Measurements from ENCODE around the gene TRABD2A.
"Not testable (repeated sequence)": the region's sequence is repeated elsewhere in the genome, so short reads cannot be mapped to it uniquely, and the experiment has no call there.

Gene TRABD2A

DNA sequence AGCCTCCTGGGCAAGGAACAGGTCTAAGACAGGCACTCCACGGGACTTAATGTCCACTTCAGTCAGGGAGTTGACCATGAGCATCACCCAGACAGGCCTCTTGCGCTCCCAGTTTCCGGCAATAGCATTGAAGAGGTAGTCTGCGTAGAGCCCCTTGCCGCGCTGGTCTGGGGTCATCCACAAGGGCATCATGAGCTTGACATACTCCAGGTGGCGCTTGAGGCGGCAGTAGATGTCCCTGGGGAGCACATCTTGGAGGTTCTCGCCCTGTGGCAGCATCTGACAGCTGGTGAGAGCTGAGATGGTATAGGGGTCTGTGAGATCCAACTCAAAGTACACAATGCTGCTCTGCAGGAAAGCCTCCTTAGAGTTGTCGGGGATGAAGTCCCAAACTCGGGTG, 10.6 kb downstream of the TRABD2A start:
- no peaks in the 10 kb centered on the region for H3F3A ChIP-seq (ENCODE audit: insufficient read depth, low read length)
- no peaks in the 10 kb centered on the region for H3K4me1 ChIP-seq (ENCODE audit: low read length)
- no peak overlapping the region for H3K4me2 ChIP-seq (ENCODE audit: low read depth, low read length)
- no peaks in the 10 kb centered on the region for H3K36me3 ChIP-seq (replicated peaks; ENCODE audit: insufficient read depth, low read length)
- TF ChIP-seq EZH2 (optimal IDR thresholded peaks at IDR 0.05; ENCODE audit: low read depth, low read length) (no peak), CTCF (IDR thresholded peaks at IDR 0.05; ENCODE audit: low read length) (no peak), EZH2phosphoT487 (IDR thresholded peaks at IDR 0.05; ENCODE audit: low read length) (no peak)
- no peaks in the 10 kb centered on the region for H3K9me2 ChIP-seq (replicated peaks; ENCODE audit: insufficient read depth, low read length)
- no peak overlapping the region for H3K4me3 ChIP-seq (ENCODE audit: low read length)
- no peak for DNase-seq
- no peaks in the 10 kb centered on the region for H4K20me1 ChIP-seq (ENCODE audit: insufficient read depth, low read length)
- no peak overlapping the region for H3K9ac ChIP-seq (ENCODE audit: low read length)
- no peak overlapping the region for H2AFZ ChIP-seq (ENCODE audit: low read length)
- H3K9me3 ChIP-seq (replicated peaks; ENCODE audit: insufficient read depth, low read length) = no peaks in the 10 kb centered on the region
- H3K27ac ChIP-seq (ENCODE audit: low read length) = no peak overlapping the region
- no peaks in the 10 kb centered on the region for H3K27me3 ChIP-seq (replicated peaks; ENCODE audit: insufficient read depth, low read length)
- H3K79me2 ChIP-seq (ENCODE audit: low read length) = no peaks in the 10 kb centered on the region

DNA sequence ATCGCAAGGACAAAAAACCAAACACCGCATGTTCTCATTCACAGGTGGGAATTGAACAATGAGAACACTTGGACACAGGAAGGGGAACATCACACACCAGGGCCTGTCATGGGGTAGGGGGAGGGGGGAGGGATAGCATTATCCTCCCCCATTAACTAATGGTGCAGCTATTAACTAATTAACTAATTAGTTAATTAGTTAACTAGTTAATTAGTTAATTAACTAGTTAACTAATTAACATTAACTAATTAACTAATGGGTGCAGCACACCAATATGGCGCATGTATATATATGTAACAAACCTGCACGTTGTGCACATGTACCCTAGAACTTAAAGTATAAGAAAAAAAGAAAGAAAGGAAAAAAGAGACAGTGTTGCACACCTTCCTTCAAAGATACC, 12.6 kb downstream of the TRABD2A start:
- H3K9me2 ChIP-seq (replicated peaks; ENCODE audit: insufficient read depth, low read length); H2AFZ ChIP-seq (ENCODE audit: low read length); H3K36me3 ChIP-seq (replicated peaks; ENCODE audit: insufficient read depth, low read length); H3F3A ChIP-seq (ENCODE audit: insufficient read depth, low read length); H3K27ac ChIP-seq (ENCODE audit: low read length); H3K27me3 ChIP-seq (replicated peaks; ENCODE audit: insufficient read depth, low read length); H3K4me3 ChIP-seq (ENCODE audit: low read length); H3K9ac ChIP-seq (ENCODE audit: low read length); H3K79me2 ChIP-seq (ENCODE audit: low read length); H4K20me1 ChIP-seq (ENCODE audit: insufficient read depth, low read length); H3K4me1 ChIP-seq (ENCODE audit: low read length); H3K4me2 ChIP-seq (ENCODE audit: low read depth, low read length); H3K9me3 ChIP-seq (replicated peaks; ENCODE audit: insufficient read depth, low read length); DNase-seq: not testable (repeated sequence)

- Histone ChIP-seq H3K27ac (ENCODE audit: low read length) (no peak overlapping the region), H4K20me1 (ENCODE audit: insufficient read depth, low read length) (no peaks in the 10 kb centered on the region), H3K9me2 (replicated peaks; ENCODE audit: insufficient read depth, low read length) (no peaks in the 10 kb centered on the region), H3K4me2 (ENCODE audit: low read depth, low read length) (no peak overlapping the region), H3K9ac (ENCODE audit: low read length) (no peak overlapping the region), H2AFZ (ENCODE audit: low read length) (no peak overlapping the region), H3K36me3 (replicated peaks; ENCODE audit: insufficient read depth, low read length) (no peaks in the 10 kb centered on the region), H3K9me3 (replicated peaks; ENCODE audit: insufficient read depth, low read length) (no peaks in the 10 kb centered on the region), H3K4me1 (ENCODE audit: low read length) (peaks cover 5% of the 10 kb centered on the region; the same call in 1 of the 2 replicates), H3K4me3 (ENCODE audit: low read length) (no peak overlapping the region), H3K27me3 (replicated peaks; ENCODE audit: insufficient read depth, low read length) (no peaks in the 10 kb centered on the region), H3F3A (ENCODE audit: insufficient read depth, low read length) (no peaks in the 10 kb centered on the region), H3K79me2 (ENCODE audit: low read length) (no peaks in the 10 kb centered on the region)
- no peak for TF ChIP-seq EZH2phosphoT487 (IDR thresholded peaks at IDR 0.05; ENCODE audit: low read length)
- TF ChIP-seq EZH2 (optimal IDR thresholded peaks at IDR 0.05; ENCODE audit: low read depth, low read length) = no peak
- TF ChIP-seq CTCF (IDR thresholded peaks at IDR 0.05; ENCODE audit: low read length) = no peak
- DNase-seq = no peak
These were observed 14.8 kb downstream of the TRABD2A start for GRCh38 chr2:84866122-84866521.

GRCh38 chr2:84865181-84865783, 15.6 kb downstream of the TRABD2A start:
- Histone ChIP-seq H3K9me3 (replicated peaks; ENCODE audit: insufficient read depth, low read length) (no peaks in the 10 kb centered on the region), H3K27me3 (replicated peaks; ENCODE audit: insufficient read depth, low read length) (no peaks in the 10 kb centered on the region), H3K4me2 (ENCODE audit: low read depth, low read length) (no peak overlapping the region), H2AFZ (ENCODE audit: low read length) (no peak overlapping the region), H3K79me2 (ENCODE audit: low read length) (no peaks in the 10 kb centered on the region), H3K27ac (ENCODE audit: low read length) (no peak overlapping the region), H3K36me3 (replicated peaks; ENCODE audit: insufficient read depth, low read length) (no peaks in the 10 kb centered on the region), H3K9ac (ENCODE audit: low read length) (no peak overlapping the region), H3K4me3 (ENCODE audit: low read length) (no peak overlapping the region), H3K4me1 (ENCODE audit: low read length) (peaks cover 5% of the 10 kb centered on the region; the same call in 1 of the 2 replicates), H3F3A (ENCODE audit: insufficient read depth, low read length) (no peaks in the 10 kb centered on the region), H3K9me2 (replicated peaks; ENCODE audit: insufficient read depth, low read length) (no peaks in the 10 kb centered on the region), H4K20me1 (ENCODE audit: insufficient read depth, low read length) (no peaks in the 10 kb centered on the region)
- DNase-seq = peak; percentile 77
- TF ChIP-seq CTCF (IDR thresholded peaks at IDR 0.05; ENCODE audit: low read length) = peak; percentile 65
- no peak for TF ChIP-seq EZH2phosphoT487 (IDR thresholded peaks at IDR 0.05; ENCODE audit: low read length)
- no peak for TF ChIP-seq EZH2 (optimal IDR thresholded peaks at IDR 0.05; ENCODE audit: low read depth, low read length)
